Ishikawa (cell line): ENCODE results near the gene GAMT.

Source experiments
- EP300 ChIP-seq: IDR thresholded peaks from 2 replicates; pipeline ENCODE4 v1.6.1; 2012; ENCODE audit warnings: borderline replicate concordance
- FOXM1 ChIP-seq: IDR thresholded peaks from 2 replicates; pipeline ENCODE4 v1.6.1; 2012; ENCODE audit warnings: low read depth, borderline replicate concordance
- TAF1 ChIP-seq: IDR thresholded peaks from 2 replicates; pipeline ENCODE4 v1.6.1; 2012; ENCODE audit warnings: low read depth, mild to moderate bottlenecking
- YY1 ChIP-seq: IDR thresholded peaks from 2 replicates; pipeline ENCODE4 v1.6.1; 2012; ENCODE audit warnings: low read depth
- TF ChIP-seq, protein P1 (sequence below): IDR thresholded peaks from 2 replicates; pipeline ENCODE4 v1.6.1; 2012
- TF ChIP-seq, protein P2 (sequence below): IDR thresholded peaks from 2 replicates; pipeline ENCODE4 v1.6.1; 2012

DNA sequence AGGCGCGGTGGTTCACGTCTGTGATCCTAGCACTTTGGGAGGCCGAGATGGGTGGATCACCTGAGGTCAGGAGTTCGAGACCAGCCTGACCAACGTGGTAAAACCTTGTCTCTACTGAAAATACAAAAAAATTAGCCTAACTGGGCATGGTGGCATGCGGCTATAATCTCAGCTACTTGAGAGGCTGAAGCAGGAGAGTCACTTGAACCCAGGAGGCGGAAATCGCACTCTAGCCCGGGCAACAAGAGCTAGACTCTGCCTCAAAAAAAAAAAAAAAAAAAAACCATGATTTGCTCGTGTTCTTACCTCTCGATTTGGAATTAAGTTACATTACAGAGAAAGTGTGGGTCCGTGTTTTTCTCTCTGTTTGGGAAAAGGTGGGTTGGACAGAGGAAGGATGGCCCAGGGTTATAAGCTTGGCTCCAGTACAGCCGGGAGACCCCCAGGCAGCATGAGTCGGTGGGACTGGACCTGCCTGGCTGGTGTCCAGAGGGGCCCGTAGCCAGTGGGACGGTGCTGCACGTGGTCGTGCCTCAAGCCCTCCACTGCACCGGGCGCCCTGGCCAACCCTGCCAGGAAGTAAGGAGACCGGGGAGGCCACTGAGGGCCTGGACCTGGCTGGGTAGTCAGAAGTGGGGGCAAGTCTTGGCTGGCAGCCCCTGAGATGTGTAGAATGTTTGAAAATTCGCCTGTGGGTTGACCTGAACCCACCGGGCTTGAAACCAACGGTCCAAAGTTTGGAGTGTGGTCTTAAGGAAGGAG, 40.5 kb upstream of the GAMT start:
- TF ChIP-seq YY1 (no peak), TAF1 (no peak), EP300 (no peak), FOXM1 (no peak)
- TF ChIP-seq, protein P1, sequence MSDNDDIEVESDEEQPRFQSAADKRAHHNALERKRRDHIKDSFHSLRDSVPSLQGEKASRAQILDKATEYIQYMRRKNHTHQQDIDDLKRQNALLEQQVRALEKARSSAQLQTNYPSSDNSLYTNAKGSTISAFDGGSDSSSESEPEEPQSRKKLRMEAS = no peak
- TF ChIP-seq, protein P2, sequence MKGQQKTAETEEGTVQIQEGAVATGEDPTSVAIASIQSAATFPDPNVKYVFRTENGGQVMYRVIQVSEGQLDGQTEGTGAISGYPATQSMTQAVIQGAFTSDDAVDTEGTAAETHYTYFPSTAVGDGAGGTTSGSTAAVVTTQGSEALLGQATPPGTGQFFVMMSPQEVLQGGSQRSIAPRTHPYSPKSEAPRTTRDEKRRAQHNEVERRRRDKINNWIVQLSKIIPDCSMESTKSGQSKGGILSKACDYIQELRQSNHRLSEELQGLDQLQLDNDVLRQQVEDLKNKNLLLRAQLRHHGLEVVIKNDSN = no peak
